HepG2 (cell line): Measurements from ENCODE around the gene TNC. TPM values are rescaled to one million over a fixed set of nuclear protein-coding genes. Genes with fewer than 3 reads are reported as not detected.

Experiments used
- ATAC-seq: fragments of 200-7000 bp; cut with Tn5 transposase; 3 replicates; pipeline ENCODE4 v1.9.1; 2020; ENCODE audit warnings: mild to moderate bottlenecking, moderate library complexity
- BruUV-seq: library from RNA; stranded (reverse); fragments of 400-500 nt; replicated peaks from 2 replicates; lab custom pipeline; 2021; lab: Mats Ljungman, UMichigan
- CTCF ChIA-PET: fragments of 300-600 bp; formaldehyde crosslinking; extraction: SDS; loops from one replicate; lab custom pipeline; 2021; ENCODE audit warnings: low total read pairs, inconsistent platforms, low intra/inter-chr PET ratio; lab: Yijun Ruan, JAX
- POLR2A ChIA-PET: fragments of 350-600 bp; sonication (Branson Sonifier 250); formaldehyde crosslinking; loops from one replicate; lab custom pipeline; 2020; ENCODE audit warnings: antibody characterized with exemption, inconsistent platforms; lab: Yijun Ruan, JAX
- DNase-seq: peaks from one replicate; pipeline ENCODE4 v3.0.0-alpha.2; 2015; ENCODE audit warnings: low spot score
- FAIRE-seq: peaks from 3 replicates; lab custom pipeline; 2011; peaks lifted over from hg19 to GRCh38; lab: Jason Lieb, UNC
- H2AFZ ChIP-seq: one replicate; pipeline ENCODE4 v1.6.1; 2011; ENCODE audit warnings: low read length, inconsistent platforms
- H3K27ac ChIP-seq: fragments of 300-600 bp; 3 replicates; pipeline ENCODE4 v1.8.0; 2011; ENCODE audit warnings: mixed run types, mild to moderate bottlenecking, mixed read lengths, low read length, inconsistent platforms; ENCODE audit not compliant: insufficient read depth; ENCODE audit errors: extremely low read length
- H3K27me3 ChIP-seq, 2 experiments: fragments of 200-600 bp in 1 of 2; 2 replicates in 1 of 2; 3 replicates in 1 of 2; pipeline versions ENCODE4 v1.6.0 to v1.8.0; 2011; ENCODE audit warnings: low read length in 2 of 2, mild to moderate bottlenecking in 2 of 2, moderate library complexity in 2 of 2, inconsistent platforms in 1 of 2; ENCODE audit not compliant: insufficient read depth in 2 of 2, control insufficient read depth in 1 of 2
- H3K36me3 ChIP-seq, 2 experiments: fragments of 200-600 bp in 1 of 2; replicated peaks in 1 of 2; 2 replicates in 1 of 2; 3 replicates in 1 of 2; pipeline versions ENCODE4 v1.5.1 to v1.8.0; 2011; ENCODE audit warnings: low read length in 2 of 2, inconsistent platforms in 1 of 2; ENCODE audit not compliant: insufficient read depth in 2 of 2, control insufficient read depth in 1 of 2
- H3K4me1 ChIP-seq: 2 replicates; pipeline ENCODE4 v1.5.1; 2012; ENCODE audit warnings: low read length, inconsistent platforms; ENCODE audit not compliant: insufficient read depth
- H3K4me2 ChIP-seq: 2 replicates; pipeline ENCODE4 v1.6.0; 2011; ENCODE audit warnings: low read depth, low read length, inconsistent platforms
- H3K4me3 ChIP-seq, 3 experiments: fragments of 200-600 bp in 1 of 3; sonication (generic), shearing (Covaris generic) in 1 of 3; replicated peaks in 1 of 3; 2 replicates each; pipeline ENCODE4 v1.5.1; 2011 to 2016; ENCODE audit warnings: low read length in 3 of 3, inconsistent platforms in 2 of 3, low read depth in 2 of 3, mild to moderate bottlenecking in 2 of 3, control low read depth in 1 of 3, mixed read lengths in 1 of 3; ENCODE audit not compliant: insufficient read depth in 1 of 3
- H3K79me2 ChIP-seq: one replicate; pipeline ENCODE4 v1.6.1; 2011; ENCODE audit warnings: low read length, inconsistent platforms; ENCODE audit not compliant: insufficient read depth
- H3K9ac ChIP-seq: 2 replicates; pipeline ENCODE4 v1.6.0; 2011; ENCODE audit warnings: mild to moderate bottlenecking, low read depth, low read length, inconsistent platforms; ENCODE audit not compliant: insufficient read depth
- H3K9me3 ChIP-seq: 2 replicates; pipeline ENCODE4 v1.5.1; 2012; ENCODE audit warnings: mild to moderate bottlenecking, low read length
- H4K20me1 ChIP-seq: 2 replicates; pipeline ENCODE4 v1.6.0; 2011; ENCODE audit warnings: inconsistent platforms, mild to moderate bottlenecking, low read length, moderate library complexity; ENCODE audit not compliant: insufficient read depth
- CAMTA2 ChIP-seq: sonication (generic); formaldehyde crosslinking; IDR thresholded peaks from 2 replicates; pipeline ENCODE4 v1.4.0; 2020; ENCODE audit warnings: mild to moderate bottlenecking, missing genetic modification reagents, borderline replicate concordance
- CBX5 ChIP-seq: sonication (generic); formaldehyde crosslinking; IDR thresholded peaks from 2 replicates; pipeline ENCODE4 v1.4.0; 2020; ENCODE audit warnings: missing genetic modification reagents, borderline replicate concordance
- ETV6 ChIP-seq: sonication (generic); formaldehyde crosslinking; conservative IDR thresholded peaks from 2 replicates; pipeline ENCODE4 v1.4.0; 2020; ENCODE audit warnings: missing genetic modification reagents
- MBD4 ChIP-seq: IDR thresholded peaks from 2 replicates; pipeline ENCODE4 v1.6.1; 2012; ENCODE audit warnings: low read length, inconsistent platforms, borderline replicate concordance
- NCOA2 ChIP-seq: sonication (generic); formaldehyde crosslinking; IDR thresholded peaks from 2 replicates; pipeline ENCODE4 v1.8.0; 2022; ENCODE audit warnings: inconsistent platforms
- TSC22D2 ChIP-seq: sonication (generic); formaldehyde crosslinking; IDR thresholded peaks from 2 replicates; pipeline ENCODE4 v1.5.1; 2020; ENCODE audit warnings: missing genetic modification reagents, mild to moderate bottlenecking, borderline replicate concordance
- ZBTB7A ChIP-seq: sonication (generic); formaldehyde crosslinking; IDR thresholded peaks from 2 replicates; pipeline ENCODE4 v1.8.0; 2022; ENCODE audit warnings: mild to moderate bottlenecking, missing genetic modification reagents
- ZNF337 ChIP-seq: sonication (generic); formaldehyde crosslinking; IDR thresholded peaks from 2 replicates; pipeline ENCODE4 v1.5.1; 2020; ENCODE audit warnings: missing genetic modification reagents, low read depth, mild to moderate bottlenecking, borderline replicate concordance
- ZNF883 ChIP-seq: sonication (generic); formaldehyde crosslinking; IDR thresholded peaks from 2 replicates; pipeline ENCODE4 v1.5.1; 2020; ENCODE audit warnings: mild to moderate bottlenecking, missing genetic modification reagents; ENCODE audit errors: not compliant biosample characterization
- ZSCAN12 ChIP-seq: sonication (generic); formaldehyde crosslinking; IDR thresholded peaks from 2 replicates; pipeline ENCODE4 v1.9.0; 2021; ENCODE audit warnings: mild to moderate bottlenecking, missing genetic modification reagents
- WGBS: methylation state at CpG from one replicate; pipeline ENCODE4 v1.1.6; 2017; ENCODE audit warnings: low lambda C conversion rate; 5-methylcytosine and 5-hydroxymethylcytosine counted together
- in situ Hi-C: cut with HindIII; loops from 2 replicates; pipeline ENCODE4 v1.10.0; 2017; ENCODE audit warnings: low pct_unique_long_range_greater_than_20kb; ENCODE audit not compliant: extremely low pct_ligation_motif_present
- intact Hi-C: fragments of 100-400 bp; cut with micrococcal nuclease; formaldehyde crosslinking; loops from one replicate; pipeline ENCODE4 v1.10.0; 2022; ENCODE audit not compliant: unreplicated experiment
- polyA plus RNA-seq, 8 experiments: library from polyadenylated mRNA; depleted of rRNA in 3 of 8; stranded (reverse) in 7 of 8; unstranded in 1 of 8; fragments of >200 nt; fragmentation: Illumina TruSeq in 4 of 8; extraction: Trizol in 4 of 8; gene quantifications; 2 replicates each; pipeline versions ENCODE4 v1.2.1 to v1.2.3, GENCODE V29; 2011 to 2016; ENCODE audit warnings: low read depth in 4 of 8, missing spikeins in 1 of 8, mixed read lengths in 1 of 8; ENCODE audit not compliant: insufficient read depth in 1 of 8
- total RNA-seq, 5 experiments: library from RNA; depleted of rRNA; stranded (reverse); fragments of >200 nt; fragmentation: Illumina TruSeq; extraction: Trizol; gene quantifications; 2 replicates each; pipeline ENCODE4 v1.2.3, GENCODE V29; 2016; ENCODE audit warnings: low read depth in 1 of 5
- TF ChIP-seq, protein P1 (sequence below): sonication (generic); formaldehyde crosslinking; IDR thresholded peaks from 2 replicates; pipeline ENCODE4 v1.5.1; 2020; ENCODE audit warnings: missing genetic modification reagents, mild to moderate bottlenecking, borderline replicate concordance

Gene TNC
- total and polyA plus RNA-seq, 2 of the 13 experiments (the other 11 are each of a cell fraction or from before 2014, with no cell fraction given), result not detected

DNA sequence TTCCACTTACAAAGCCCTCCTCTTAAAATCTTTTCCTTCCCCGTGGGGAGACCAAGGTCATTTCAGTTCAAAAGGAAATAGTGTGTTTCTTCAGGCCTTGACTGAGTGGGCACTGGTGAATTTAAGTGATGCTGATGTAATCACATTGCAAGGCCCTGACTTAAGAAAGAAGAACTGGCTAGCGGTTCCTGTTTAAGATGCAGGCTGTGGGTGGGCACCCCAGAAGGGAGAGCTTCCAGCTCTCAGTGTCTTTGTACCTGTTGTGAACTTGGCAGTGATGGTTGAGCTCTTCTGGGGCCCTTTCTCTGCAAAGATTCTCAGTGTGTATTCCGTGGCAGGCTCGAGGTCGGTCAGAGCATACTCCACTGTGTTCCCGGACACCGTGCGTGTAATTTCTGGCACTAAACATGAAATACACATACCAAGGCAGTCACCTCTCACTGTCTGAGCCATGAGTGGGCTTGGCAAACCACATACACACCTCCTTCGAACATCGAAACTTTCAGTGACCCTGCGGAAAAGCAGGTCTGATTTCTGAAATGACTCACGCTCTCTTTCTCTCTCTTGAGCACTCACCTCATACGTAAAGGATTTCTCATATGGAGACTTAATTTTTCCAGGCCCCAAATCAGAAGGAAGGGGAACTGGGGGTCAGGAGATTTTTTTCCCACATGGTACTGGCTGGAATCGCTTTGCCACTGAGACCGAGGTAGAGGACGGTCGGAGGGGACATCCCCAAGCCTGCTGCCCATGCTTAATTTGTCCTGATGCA is 81.9 kb downstream of the TNC start:
- H4K20me1 ChIP-seq, result no peaks in the 10 kb centered on the region
- ChIA-PET POLR2A (no interaction called here), CTCF (no interaction called here)
- FAIRE-seq, result no peak
- intact Hi-C loops (no loop called here), in situ Hi-C loops (no loop called here)
- no peak for DNase-seq
- TF ChIP-seq CBX5 (CRISPR knock-in tag), result no peak
- H3K9me3 ChIP-seq, result no peaks in the 10 kb centered on the region
- H3K36me3 ChIP-seq, result no peaks in the 10 kb centered on the region
- H3K79me2 ChIP-seq, result no peaks in the 10 kb centered on the region
- no peaks in the 10 kb centered on the region for H3K27me3 ChIP-seq
- H3K4me3 ChIP-seq, result no peak overlapping the region
- ATAC-seq, result no peak
- BruUV-seq, result no TSS peak
- no peak overlapping the region for H3K27ac ChIP-seq
- no peak overlapping the region for H3K9ac ChIP-seq
- WGBS, result 42% methylated on average over 17 of the region's 17 CpGs
- H3K4me2 ChIP-seq, result no peak overlapping the region
- H2AFZ ChIP-seq, result no peak overlapping the region
- H3K4me1 ChIP-seq, result no peaks in the 10 kb centered on the region

DNA sequence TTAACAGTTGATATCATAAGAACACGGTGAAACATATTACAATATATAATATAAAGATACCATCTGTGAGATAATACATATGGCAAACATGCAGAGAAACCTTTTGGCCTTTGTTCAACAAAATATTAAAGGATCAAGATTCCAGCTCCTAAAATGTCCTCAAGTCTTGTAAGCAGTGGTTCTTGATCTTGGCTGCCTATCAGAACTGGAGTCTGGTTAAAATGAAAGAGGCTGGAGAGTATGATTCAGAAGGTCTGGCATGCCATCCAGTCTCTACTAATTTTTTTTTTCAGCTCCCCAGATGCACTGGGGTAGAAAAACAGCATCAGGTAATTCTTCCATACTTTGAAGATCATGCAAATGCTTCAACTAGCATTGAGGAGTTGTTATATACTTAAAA is 83.2 kb downstream of the TNC start:
- H3K27me3 ChIP-seq, result no peaks in the 10 kb centered on the region
- ATAC-seq, result no peak
- H3K9me3 ChIP-seq, result no peaks in the 10 kb centered on the region
- DNase-seq, result no peak
- no peak overlapping the region for H2AFZ ChIP-seq
- ChIA-PET POLR2A (no interaction called here), CTCF (no interaction called here)
- H3K27ac ChIP-seq, result no peak overlapping the region
- intact Hi-C loops, result no loop called here
- H3K4me2 ChIP-seq, result no peak overlapping the region
- no peak for FAIRE-seq
- in situ Hi-C loops, result no loop called here
- H3K36me3 ChIP-seq, result no peaks in the 10 kb centered on the region
- H3K4me3 ChIP-seq, result no peak overlapping the region
- no TSS peak for BruUV-seq
- H3K79me2 ChIP-seq, result no peaks in the 10 kb centered on the region
- WGBS, result 3% methylated on average over 1 of the region's 1 CpG
- no peaks in the 10 kb centered on the region for H3K4me1 ChIP-seq
- TF ChIP-seq, protein P1, sequence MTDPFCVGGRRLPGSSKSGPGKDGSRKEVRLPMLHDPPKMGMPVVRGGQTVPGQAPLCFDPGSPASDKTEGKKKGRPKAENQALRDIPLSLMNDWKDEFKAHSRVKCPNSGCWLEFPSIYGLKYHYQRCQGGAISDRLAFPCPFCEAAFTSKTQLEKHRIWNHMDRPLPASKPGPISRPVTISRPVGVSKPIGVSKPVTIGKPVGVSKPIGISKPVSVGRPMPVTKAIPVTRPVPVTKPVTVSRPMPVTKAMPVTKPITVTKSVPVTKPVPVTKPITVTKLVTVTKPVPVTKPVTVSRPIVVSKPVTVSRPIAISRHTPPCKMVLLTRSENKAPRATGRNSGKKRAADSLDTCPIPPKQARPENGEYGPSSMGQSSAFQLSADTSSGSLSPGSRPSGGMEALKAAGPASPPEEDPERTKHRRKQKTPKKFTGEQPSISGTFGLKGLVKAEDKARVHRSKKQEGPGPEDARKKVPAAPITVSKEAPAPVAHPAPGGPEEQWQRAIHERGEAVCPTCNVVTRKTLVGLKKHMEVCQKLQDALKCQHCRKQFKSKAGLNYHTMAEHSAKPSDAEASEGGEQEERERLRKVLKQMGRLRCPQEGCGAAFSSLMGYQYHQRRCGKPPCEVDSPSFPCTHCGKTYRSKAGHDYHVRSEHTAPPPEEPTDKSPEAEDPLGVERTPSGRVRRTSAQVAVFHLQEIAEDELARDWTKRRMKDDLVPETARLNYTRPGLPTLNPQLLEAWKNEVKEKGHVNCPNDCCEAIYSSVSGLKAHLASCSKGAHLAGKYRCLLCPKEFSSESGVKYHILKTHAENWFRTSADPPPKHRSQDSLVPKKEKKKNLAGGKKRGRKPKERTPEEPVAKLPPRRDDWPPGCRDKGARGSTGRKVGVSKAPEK (CRISPR knock-in tag), result no peak
- no peak for TF ChIP-seq MBD4
- no peak for TF ChIP-seq TSC22D2 (CRISPR knock-in tag)
- no peak for TF ChIP-seq ETV6 (CRISPR knock-in tag)
- no peak for TF ChIP-seq ZNF883 (CRISPR knock-in tag)
- no peak for TF ChIP-seq ZSCAN12 (CRISPR knock-in tag)
- TF ChIP-seq NCOA2, result no peak
- no peak for TF ChIP-seq CAMTA2 (CRISPR knock-in tag)
- TF ChIP-seq ZBTB7A (CRISPR knock-in tag), result no peak
- no peak for TF ChIP-seq ZNF337 (CRISPR knock-in tag)
- no peaks in the 10 kb centered on the region for H4K20me1 ChIP-seq
- H3K9ac ChIP-seq, result no peak overlapping the region
